HG02938 (cell line): ENCODE data around the gene DHCR24.

Experiments used
- ATAC-seq: cut with Tn5 transposase; IDR thresholded peaks from one replicate; pipeline ENCODE4 v1.9.1; 2021; ENCODE audit warnings: mild to moderate bottlenecking, moderate library complexity; ENCODE audit not compliant: unreplicated experiment

DHCR24 gene

GRCh38 chr1:54846716-54847284 lies 40.2 kb downstream of the DHCR24 start:
- no peak for ATAC-seq

- no peak for ATAC-seq
These were observed 40.7 kb downstream of the DHCR24 start for GRCh38 chr1:54846301-54846700.

- ATAC-seq = no peak
These were observed 41.2 kb downstream of the DHCR24 start for GRCh38 chr1:54845772-54846171.

- no peak for ATAC-seq
These were observed 42.4 kb downstream of the DHCR24 start for GRCh38 chr1:54844564-54844963.

- no peak for ATAC-seq
These were observed 43.5 kb downstream of the DHCR24 start for GRCh38 chr1:54843449-54843848.

GRCh38 chr1:54842963-54843362 lies 44.0 kb downstream of the DHCR24 start:
- ATAC-seq = no peak

GRCh38 chr1:54842206-54842915 lies 44.6 kb downstream of the DHCR24 start:
- ATAC-seq = no peak

- no peak for ATAC-seq
These were observed 47.2 kb downstream of the DHCR24 start for GRCh38 chr1:54839824-54840223.

GRCh38 chr1:54838565-54839180 lies 48.3 kb downstream of the DHCR24 start:
- no peak for ATAC-seq

GRCh38 chr1:54837002-54837853 lies 49.8 kb downstream of the DHCR24 start:
- no peak for ATAC-seq

GRCh38 chr1:54836594-54836993 lies 50.4 kb downstream of the DHCR24 start:
- ATAC-seq = no peak

GRCh38 chr1:54835970-54836369 lies 51.0 kb downstream of the DHCR24 start:
- ATAC-seq = no peak

GRCh38 chr1:54835131-54835898 lies 51.7 kb downstream of the DHCR24 start:
- ATAC-seq = no peak

- ATAC-seq = no peak
These were observed 52.9 kb downstream of the DHCR24 start for GRCh38 chr1:54834007-54834541.

GRCh38 chr1:54833121-54833520 lies 53.9 kb downstream of the DHCR24 start:
- no peak for ATAC-seq

GRCh38 chr1:54826226-54826816 lies 60.7 kb downstream of the DHCR24 start:
- no peak for ATAC-seq

- ATAC-seq = no peak
These were observed 61.3 kb downstream of the DHCR24 start for GRCh38 chr1:54825696-54826095.

- ATAC-seq = no peak
These were observed 63.3 kb downstream of the DHCR24 start for GRCh38 chr1:54823670-54824069.

- ATAC-seq = no peak
These were observed 67.3 kb downstream of the DHCR24 start for GRCh38 chr1:54819733-54820132.

- no peak for ATAC-seq
These were observed 67.8 kb downstream of the DHCR24 start for GRCh38 chr1:54819195-54819536.
